Measurements from ENCODE around the gene SCTR. TPM values are rescaled to one million over a fixed set of nuclear protein-coding genes. Genes with fewer than 3 reads are reported as not detected.

SCTR gene
- total RNA-seq, result under 1 TPM in 4 of 8 experiments, not detected in 4; 0.05 to 0.84 (median 0.35) TPM

- no peak within 1 kb of the TSS for H3K27ac ChIP-seq
- peaks cover 0 to 5% of the 10 kb centered on the region in 2 donors for H3K4me1 ChIP-seq (replicated peaks in 1 of 2)
- in situ Hi-C loops (cut with MboI; ENCODE audit: low pct_unique_long_range_greater_than_20kb in 2 of 9, low sequenced_read_pairs in 9 of 9, unreplicated experiment in 9 of 9), result loop anchor here in 1 of 9 experiments (25.0 kb wide), 1 partner anchor 113 kb away; no protein-coding TSS in a partner anchor
- whole genome bisulfite sequencing, 10 experiments, result 0 to 60% (median 4%) methylated on average over 2 to 28 of the region's 74 CpGs; no CpG with 5 or more reads in 4 of the 10 experiments
- peak within 1 kb of the TSS; percentile 26 to 30 (median 26) for H3K4me3 ChIP-seq
- peak in 6 of 8 experiments; percentile 70 to 82 (median 74) for ATAC-seq (replicated peaks in 6 of 8)
Measured at GRCh38 chr2:119523952-119524694, at the start of gene SCTR. SCTR (minus strand) TSS chr2:119524483; CDS start chr2:119524226, 257 bp downstream.

- Histone ChIP-seq H3K27ac (no peak overlapping the region), H3K4me3 (no peak overlapping the region), H3K4me1 (replicated peaks in 1 of 2) (no peaks in the 10 kb centered on the region)
- in situ Hi-C loops (cut with MboI; ENCODE audit: low pct_unique_long_range_greater_than_20kb in 2 of 9, low sequenced_read_pairs in 9 of 9, unreplicated experiment in 9 of 9), result no loop called here
- ATAC-seq (replicated peaks in 6 of 8), result no peak
Measured at GRCh38 chr2:119567292-119567691, 43.0 kb upstream of the SCTR start.

GRCh38 chr2:119565481-119565880 lies 41.2 kb upstream of the SCTR start:
- Histone ChIP-seq H3K27ac (no peak overlapping the region), H3K4me3 (no peak overlapping the region), H3K4me1 (replicated peaks in 1 of 2) (no peaks in the 10 kb centered on the region)
- WGBS, 10 experiments, result 42 to 100% (median 91%) methylated on average over 1 to 2 of the region's 2 CpGs; no CpG with 5 or more reads in 3 of the 10 experiments
- in situ Hi-C loops (cut with MboI; ENCODE audit: low pct_unique_long_range_greater_than_20kb in 2 of 9, low sequenced_read_pairs in 9 of 9, unreplicated experiment in 9 of 9), result no loop called here
- ATAC-seq (replicated peaks in 6 of 8), result no peak

GRCh38 chr2:119553687-119554344 lies 29.5 kb upstream of the SCTR start:
- Histone ChIP-seq H3K4me1 (replicated peaks in 1 of 2) (no peaks in the 10 kb centered on the region), H3K4me3 (no peak overlapping the region), H3K27ac (no peak overlapping the region)
- WGBS, 10 experiments, result 37 to 100% (median 90%) methylated on average over 1 to 7 of the region's 7 CpGs
- in situ Hi-C loops (cut with MboI; ENCODE audit: low pct_unique_long_range_greater_than_20kb in 2 of 9, low sequenced_read_pairs in 9 of 9, unreplicated experiment in 9 of 9), result no loop called here
- no peak for ATAC-seq (replicated peaks in 6 of 8)

- no peak for ATAC-seq (replicated peaks in 6 of 8)
- 0 to 100% (median 66%) methylated on average over 1 to 3 of the region's 3 CpGs; no CpG with 5 or more reads in 2 of the 10 experiments for WGBS, 10 experiments
- Histone ChIP-seq H3K4me3 (no peak overlapping the region), H3K27ac (no peak overlapping the region), H3K4me1 (replicated peaks in 1 of 2) (no peaks in the 10 kb centered on the region)
- in situ Hi-C loops (cut with MboI; ENCODE audit: low pct_unique_long_range_greater_than_20kb in 2 of 9, low sequenced_read_pairs in 9 of 9, unreplicated experiment in 9 of 9), result no loop called here
Measured at GRCh38 chr2:119552902-119553301, 28.6 kb upstream of the SCTR start.

- in situ Hi-C loops (cut with MboI; ENCODE audit: low pct_unique_long_range_greater_than_20kb in 2 of 9, low sequenced_read_pairs in 9 of 9, unreplicated experiment in 9 of 9), result no loop called here
- H3K4me1 ChIP-seq (replicated peaks in 1 of 2), result peaks cover 7 to 8% of the 10 kb centered on the region in 2 donors
- ATAC-seq (replicated peaks in 6 of 8), result no peak
- no peak overlapping the region for H3K27ac ChIP-seq
- WGBS, 10 experiments, result 33 to 100% (median 90%) methylated on average over 1 of the region's 1 CpG; no CpG with 5 or more reads in 5 of the 10 experiments
- H3K4me3 ChIP-seq, result no peak overlapping the region
Measured at GRCh38 chr2:119550856-119551255, 26.6 kb upstream of the SCTR start.

- no peak for ATAC-seq (replicated peaks in 6 of 8)
- in situ Hi-C loops (cut with MboI; ENCODE audit: low pct_unique_long_range_greater_than_20kb in 2 of 9, low sequenced_read_pairs in 9 of 9, unreplicated experiment in 9 of 9), result no loop called here
- 18 to 100% (median 80%) methylated on average over 1 to 2 of the region's 2 CpGs; no CpG with 5 or more reads in 1 of the 10 experiments for WGBS, 10 experiments
- Histone ChIP-seq H3K27ac (no peak overlapping the region), H3K4me3 (no peak overlapping the region), H3K4me1 (replicated peaks in 1 of 2) (peaks cover 12 to 13% of the 10 kb centered on the region in 2 donors)
Measured at GRCh38 chr2:119550346-119550745, 26.1 kb upstream of the SCTR start.

- no peak overlapping the region for H3K27ac ChIP-seq
- peak in 3 of 8 experiments; percentile 80 to 87 (median 81) for ATAC-seq (replicated peaks in 6 of 8)
- in situ Hi-C loops (cut with MboI; ENCODE audit: low pct_unique_long_range_greater_than_20kb in 2 of 9, low sequenced_read_pairs in 9 of 9, unreplicated experiment in 9 of 9), result no loop called here
- no peak overlapping the region for H3K4me3 ChIP-seq
- peaks cover 17% of the 10 kb centered on the region in 2 donors for H3K4me1 ChIP-seq (replicated peaks in 1 of 2)
- 20 to 100% (median 83%) methylated on average over 1 of the region's 1 CpG; no CpG with 5 or more reads in 5 of the 10 experiments for WGBS, 10 experiments
Measured at GRCh38 chr2:119549241-119549640, 25.0 kb upstream of the SCTR start.

- Histone ChIP-seq H3K4me1 (replicated peaks in 1 of 2) (peaks cover 17% of the 10 kb centered on the region in 2 donors), H3K4me3 (no peak overlapping the region), H3K27ac (no peak overlapping the region)
- 17 to 100% (median 67%) methylated on average over 1 to 2 of the region's 2 CpGs; no CpG with 5 or more reads in 3 of the 10 experiments for WGBS, 10 experiments
- in situ Hi-C loops (cut with MboI; ENCODE audit: low pct_unique_long_range_greater_than_20kb in 2 of 9, low sequenced_read_pairs in 9 of 9, unreplicated experiment in 9 of 9), result no loop called here
- no peak for ATAC-seq (replicated peaks in 6 of 8)
Measured at GRCh38 chr2:119548516-119549120, 24.3 kb upstream of the SCTR start.

GRCh38 chr2:119546447-119546767 lies 22.1 kb upstream of the SCTR start:
- Histone ChIP-seq H3K4me1 (replicated peaks in 1 of 2) (peaks cover 17% of the 10 kb centered on the region in 2 donors), H3K27ac (no peak overlapping the region), H3K4me3 (no peak overlapping the region)
- in situ Hi-C loops (cut with MboI; ENCODE audit: low pct_unique_long_range_greater_than_20kb in 2 of 9, low sequenced_read_pairs in 9 of 9, unreplicated experiment in 9 of 9), result no loop called here
- no peak for ATAC-seq (replicated peaks in 6 of 8)
- 63 to 90% (median 72%) methylated on average over 1 of the region's 1 CpG; no CpG with 5 or more reads in 6 of the 10 experiments for WGBS, 10 experiments

- peaks cover 17% of the 10 kb centered on the region in 2 donors for H3K4me1 ChIP-seq (replicated peaks in 1 of 2)
- H3K27ac ChIP-seq, result no peak overlapping the region
- ATAC-seq (replicated peaks in 6 of 8), result no peak
- in situ Hi-C loops (cut with MboI; ENCODE audit: low pct_unique_long_range_greater_than_20kb in 2 of 9, low sequenced_read_pairs in 9 of 9, unreplicated experiment in 9 of 9), result no loop called here
- no peak overlapping the region for H3K4me3 ChIP-seq
- 0 to 71% (median 33%) methylated on average over 1 to 6 of the region's 6 CpGs; no CpG with 5 or more reads in 1 of the 10 experiments for WGBS, 10 experiments
Measured at GRCh38 chr2:119545754-119546446, 21.6 kb upstream of the SCTR start.

- Histone ChIP-seq H3K4me1 (replicated peaks in 1 of 2) (peaks cover 17% of the 10 kb centered on the region in 2 donors), H3K27ac (peak overlapping the region in 1 of 2 donors; percentile 98), H3K4me3 (peak overlapping the region; percentile 51 to 75 (median 64))
- in situ Hi-C loops (cut with MboI; ENCODE audit: low pct_unique_long_range_greater_than_20kb in 2 of 9, low sequenced_read_pairs in 9 of 9, unreplicated experiment in 9 of 9), result no loop called here
- ATAC-seq (replicated peaks in 6 of 8), result no peak
- 25 to 76% (median 37%) methylated on average over 2 to 10 of the region's 11 CpGs; no CpG with 5 or more reads in 2 of the 10 experiments for WGBS, 10 experiments
Measured at GRCh38 chr2:119544939-119545475, 20.7 kb upstream of the SCTR start.
